ENCODE measurements around the gene TEX2. TPM values are rescaled to one million over a fixed set of nuclear protein-coding genes. Genes with fewer than 3 reads are reported as not detected.
A peak's percentile ranks its signal among the peaks of the same experiment; 100 is the strongest.
"Not testable (repeated sequence)": the region's sequence is repeated elsewhere in the genome, so short reads cannot be mapped to it uniquely, and the experiment has no call there.

Gene TEX2
- total and polyA plus RNA-seq, 5 experiments from 2014 or later: 5.2 to 14.0 (median 7.3) TPM

- Mint-ChIP-seq H3K36me3 (peaks cover 0 to 10% (median 6%) of the 10 kb centered on the region in 3 donors), H3K27ac (peak overlapping the region in 8 of 10 donors; percentile 43 to 90 (median 66)), H3K4me3 (peak overlapping the region in 4 of 10 donors; percentile 45 to 67 (median 53)), H3K4me1 (peaks cover 5 to 62% (median 21%) of the 10 kb centered on the region in 4 donors)
- POLR2A ChIA-PET: interaction anchor here (1.8 kb wide), 1 partner anchor 8 kb away, joined by 4 read pairs; no protein-coding TSS in a partner anchor
- not testable (repeated sequence) for H3K9me3 Mint-ChIP-seq, H3K27me3 Mint-ChIP-seq, DNase-seq, ATAC-seq
These were observed 141.9 kb downstream of the TEX2 start for GRCh38 chr17:64120972-64121786.

GRCh38 chr17:64120159-64120810 lies 142.8 kb downstream of the TEX2 start:
- Mint-ChIP-seq H3K9me3 (no peaks in the 10 kb centered on the region), H3K4me3 (peak overlapping the region in 1 of 10 donors; percentile 22), H3K27me3 (no peaks in the 10 kb centered on the region), H3K36me3 (peaks cover 0 to 10% (median 6%) of the 10 kb centered on the region in 3 donors), H3K27ac (peak overlapping the region in 2 of 10 donors; percentile 44 to 90), H3K4me1 (peaks cover 5 to 66% (median 25%) of the 10 kb centered on the region in 4 donors)
- no peak for DNase-seq
- no peak for ATAC-seq
- POLR2A ChIA-PET: interaction anchor here (1.8 kb wide), 1 partner anchor 9 kb away, joined by 4 read pairs; no protein-coding TSS in a partner anchor

GRCh38 chr17:64117981-64118979 lies 144.8 kb downstream of the TEX2 start:
- Mint-ChIP-seq H3K4me1 (peaks cover 5 to 67% (median 36%) of the 10 kb centered on the region in 4 donors), H3K9me3 (no peaks in the 10 kb centered on the region), H3K36me3 (peaks cover 0 to 4% (median 3%) of the 10 kb centered on the region in 3 donors), H3K27ac (peak overlapping the region in 1 of 10 donors; percentile 10), H3K27me3 (no peaks in the 10 kb centered on the region), H3K4me3 (no peak overlapping the region)
- POLR2A ChIA-PET: interaction anchor here (0.6 kb wide), 1 partner anchor 11 kb away, joined by 3 read pairs; the partner anchor contains the start of gene ERN1
- DNase-seq: no peak
- ATAC-seq: no peak

GRCh38 chr17:64115822-64116534 lies 147.1 kb downstream of the TEX2 start:
- peak overlapping the region in 1 of 10 donors; percentile 45 for H3K27ac Mint-ChIP-seq
- no peaks in the 10 kb centered on the region for H3K27me3 Mint-ChIP-seq
- H3K36me3 Mint-ChIP-seq: peaks cover 0 to under 1% (median under 1%) of the 10 kb centered on the region in 3 donors
- peak overlapping the region in 2 of 10 donors; percentile 13 to 30 for H3K4me3 Mint-ChIP-seq
- DNase-seq (no peak), ATAC-seq (no peak)
- no peaks in the 10 kb centered on the region for H3K9me3 Mint-ChIP-seq
- peaks cover 5 to 64% (median 30%) of the 10 kb centered on the region in 4 donors for H3K4me1 Mint-ChIP-seq
- POLR2A ChIA-PET: interaction anchor here (1.2 to 3.2 kb wide), 2 partner anchors 14 to 30 kb away, joined by 3 to 9 read pairs; partner anchors contain the start of gene ERN1

GRCh38 chr17:64115043-64115698 lies 147.9 kb downstream of the TEX2 start:
- Mint-ChIP-seq H3K27ac (peak overlapping the region in 1 of 10 donors; percentile 62), H3K4me1 (peaks cover 7 to 62% (median 27%) of the 10 kb centered on the region in 4 donors), H3K4me3 (no peak overlapping the region), H3K36me3 (no peaks in the 10 kb centered on the region), H3K27me3 (no peaks in the 10 kb centered on the region), H3K9me3 (no peaks in the 10 kb centered on the region)
- ATAC-seq (no peak), DNase-seq (no peak)
- POLR2A ChIA-PET: interaction anchor here (0.8 to 3.2 kb wide), 3 partner anchors 9 to 31 kb away, joined by 3 to 9 read pairs (median 5); no protein-coding TSS in a partner anchor

- H3K4me3 Mint-ChIP-seq: no peak overlapping the region
- peaks cover 7 to 68% (median 29%) of the 10 kb centered on the region in 4 donors for H3K4me1 Mint-ChIP-seq
- H3K36me3 Mint-ChIP-seq: no peaks in the 10 kb centered on the region
- H3K27ac Mint-ChIP-seq: peak overlapping the region in 1 of 10 donors; percentile 68
- H3K27me3 Mint-ChIP-seq: no peaks in the 10 kb centered on the region
- ATAC-seq (no peak), DNase-seq (no peak)
- POLR2A ChIA-PET: interaction anchor here (0.8 to 3.2 kb wide), 2 partner anchors 33 to 169 kb away, joined by 4 to 9 read pairs; no protein-coding TSS in a partner anchor
- no peaks in the 10 kb centered on the region for H3K9me3 Mint-ChIP-seq
These were observed 150.1 kb downstream of the TEX2 start for GRCh38 chr17:64113006-64113405.

GRCh38 chr17:64111831-64112230 lies 151.2 kb downstream of the TEX2 start:
- Mint-ChIP-seq H3K4me3 (no peak overlapping the region), H3K9me3 (no peaks in the 10 kb centered on the region), H3K4me1 (peaks cover 9 to 71% (median 39%) of the 10 kb centered on the region in 4 donors), H3K27ac (no peak overlapping the region), H3K36me3 (no peaks in the 10 kb centered on the region), H3K27me3 (no peaks in the 10 kb centered on the region)
- DNase-seq: no peak
- ATAC-seq: no peak
- POLR2A ChIA-PET: no interaction called here

GRCh38 chr17:64110379-64111152 lies 152.5 kb downstream of the TEX2 start:
- Mint-ChIP-seq H3K36me3 (no peaks in the 10 kb centered on the region), H3K27ac (peak overlapping the region in 6 of 10 donors; percentile 24 to 84 (median 56)), H3K4me3 (no peak overlapping the region), H3K4me1 (peaks cover 14 to 75% (median 43%) of the 10 kb centered on the region in 4 donors), H3K27me3 (no peaks in the 10 kb centered on the region), H3K9me3 (no peaks in the 10 kb centered on the region)
- POLR2A ChIA-PET: interaction anchor here (1.4 to 1.8 kb wide), 2 partner anchors 8 to 19 kb away, joined by 3 to 5 read pairs; no protein-coding TSS in a partner anchor
- ATAC-seq (no peak), DNase-seq (no peak)

GRCh38 chr17:64109400-64109799 lies 153.7 kb downstream of the TEX2 start:
- no peaks in the 10 kb centered on the region for H3K9me3 Mint-ChIP-seq
- peaks cover 14 to 72% (median 39%) of the 10 kb centered on the region in 4 donors for H3K4me1 Mint-ChIP-seq
- DNase-seq (no peak), ATAC-seq (no peak)
- no peak overlapping the region for H3K4me3 Mint-ChIP-seq
- H3K36me3 Mint-ChIP-seq: no peaks in the 10 kb centered on the region
- POLR2A ChIA-PET: interaction anchor here (1.8 kb wide), 1 partner anchor 20 kb away, joined by 5 read pairs; no protein-coding TSS in a partner anchor
- no peaks in the 10 kb centered on the region for H3K27me3 Mint-ChIP-seq
- H3K27ac Mint-ChIP-seq: peak overlapping the region in 5 of 10 donors; percentile 41 to 82 (median 72)

Data from naive thymus-derived CD8-positive, alpha-beta T cell (primary cell).